Erythroblast (primary cell): Measurements from ENCODE around the gene SLC29A1.

Experiments
- GATA1 ChIP-seq: IDR thresholded peaks from 2 replicates; pipeline ENCODE4 v1.6.1; 2011; ENCODE audit warnings: low read depth, mild to moderate bottlenecking, control low read depth, low read length, moderate library complexity
- POLR2A ChIP-seq: IDR thresholded peaks from 2 replicates; pipeline ENCODE4 v1.6.1; 2011; ENCODE audit warnings: mild to moderate bottlenecking, low read length

DNA sequence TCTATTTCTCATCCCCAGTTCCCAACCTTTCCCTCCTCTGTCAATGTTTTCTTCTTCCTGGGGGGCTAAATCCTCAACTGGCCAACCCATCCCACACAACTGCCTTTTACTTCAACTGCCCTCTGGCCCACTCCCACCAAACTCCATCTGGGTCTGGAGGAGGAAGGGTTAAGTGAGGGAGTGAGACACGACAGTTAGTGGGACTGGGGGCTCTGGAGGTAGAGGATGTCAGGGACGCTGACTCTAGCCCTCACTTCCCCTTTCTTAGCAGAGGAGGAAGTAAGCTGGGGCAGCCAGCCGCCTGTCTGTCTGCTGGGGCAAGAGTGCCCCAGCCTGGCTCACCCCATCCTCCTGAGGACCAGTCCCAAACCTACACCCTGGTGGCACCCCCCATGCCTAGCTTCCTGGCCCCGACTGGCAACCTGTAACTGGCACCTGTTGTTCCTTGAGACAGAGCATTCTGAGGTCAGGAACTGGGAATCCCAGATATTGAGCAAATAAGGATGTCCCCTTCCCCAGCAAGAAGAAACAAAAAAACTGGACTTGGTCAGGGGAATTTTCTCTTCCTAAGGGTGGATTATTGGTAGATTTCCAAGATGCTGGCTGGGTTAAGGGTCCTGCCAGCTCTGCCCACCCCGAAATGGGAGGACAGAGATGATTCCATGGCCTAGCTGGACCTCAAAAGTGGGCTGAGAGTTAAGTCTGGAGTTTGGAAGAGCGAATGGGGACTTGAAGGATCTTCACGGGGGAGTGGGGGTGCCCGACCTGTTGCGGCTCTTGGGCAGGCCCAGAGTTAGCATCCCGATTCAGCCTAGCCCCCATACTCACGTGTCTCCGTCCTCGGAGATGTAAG is 41.0 kb downstream of the SLC29A1 start:
- TF ChIP-seq POLR2A (no peak), GATA1 (no peak)
